ENCODE data around the gene TIPARP.
"Not testable (repeated sequence)": the region's sequence is repeated elsewhere in the genome, so short reads cannot be mapped to it uniquely, and the experiment has no call there.

TIPARP gene

GRCh38 chr3:156646958-156647357 is 27.4 kb upstream of the TIPARP start:
- no peak for DNase-seq (ENCODE audit: low read depth)

- no peak for DNase-seq (ENCODE audit: low read depth)
These were observed 26.3 kb upstream of the TIPARP start for GRCh38 chr3:156648086-156648485.

- DNase-seq (ENCODE audit: low read depth) = no peak
These were observed 24.7 kb upstream of the TIPARP start for GRCh38 chr3:156649681-156650080.

- DNase-seq (ENCODE audit: low read depth) = not testable (repeated sequence)
These were observed 21.7 kb upstream of the TIPARP start for GRCh38 chr3:156652661-156653060.

- no peak for DNase-seq (ENCODE audit: low read depth)
These were observed 19.6 kb upstream of the TIPARP start for GRCh38 chr3:156654834-156655233.

GRCh38 chr3:156655819-156656550 is 18.4 kb upstream of the TIPARP start:
- DNase-seq (ENCODE audit: low read depth) = no peak

GRCh38 chr3:156657440-156657839 is 16.9 kb upstream of the TIPARP start:
- no peak for DNase-seq (ENCODE audit: low read depth)

- no peak for DNase-seq (ENCODE audit: low read depth)
These were observed 16.3 kb upstream of the TIPARP start for GRCh38 chr3:156657862-156658731.

- DNase-seq (ENCODE audit: low read depth) = no peak
These were observed 15.7 kb upstream of the TIPARP start for GRCh38 chr3:156658732-156659090.

- DNase-seq (ENCODE audit: low read depth) = no peak
These were observed 15.1 kb upstream of the TIPARP start for GRCh38 chr3:156659260-156659659.

- DNase-seq (ENCODE audit: low read depth) = no peak
These were observed 13.2 kb upstream of the TIPARP start for GRCh38 chr3:156661155-156661554.

- DNase-seq (ENCODE audit: low read depth) = no peak
These were observed 10.2 kb upstream of the TIPARP start for GRCh38 chr3:156664011-156664830.

GRCh38 chr3:156664831-156665178 is 9.6 kb upstream of the TIPARP start:
- no peak for DNase-seq (ENCODE audit: low read depth)

- peak; percentile 82 for DNase-seq (ENCODE audit: low read depth)
These were observed 9.1 kb upstream of the TIPARP start for GRCh38 chr3:156665291-156665690.

- DNase-seq (ENCODE audit: low read depth) = no peak
These were observed 8.3 kb upstream of the TIPARP start for GRCh38 chr3:156666073-156666472.

GRCh38 chr3:156668073-156668763 is 6.2 kb upstream of the TIPARP start:
- peak; percentile 79 for DNase-seq (ENCODE audit: low read depth)

- no peak for DNase-seq (ENCODE audit: low read depth)
These were observed 4.3 kb upstream of the TIPARP start for GRCh38 chr3:156670077-156670476.

- DNase-seq (ENCODE audit: low read depth) = no peak
These were observed 3.7 kb upstream of the TIPARP start for GRCh38 chr3:156670652-156671051.

- no peak for DNase-seq (ENCODE audit: low read depth)
These were observed 701 bp upstream of the TIPARP start for GRCh38 chr3:156673732-156674045.

- peak; percentile 47 for DNase-seq (ENCODE audit: low read depth)
These were observed 780 bp downstream of the TIPARP start for GRCh38 chr3:156674911-156675829.
